HTR-8/SVneo (cell line): ENCODE results near the gene PIK3CD.
"Not testable (repeated sequence)": the region's sequence is repeated elsewhere in the genome, so short reads cannot be mapped to it uniquely, and the experiment has no call there.

Source experiments
- DNase-seq: peaks from one replicate; pipeline ENCODE4 v3.0.0; 2011; ENCODE audit warnings: low spot score, mixed read lengths; ENCODE audit not compliant: insufficient read length
- FAIRE-seq: peaks from 2 replicates; lab custom pipeline; 2011; peaks lifted over from hg19 to GRCh38; lab: Jason Lieb, UNC

Gene PIK3CD

DNA sequence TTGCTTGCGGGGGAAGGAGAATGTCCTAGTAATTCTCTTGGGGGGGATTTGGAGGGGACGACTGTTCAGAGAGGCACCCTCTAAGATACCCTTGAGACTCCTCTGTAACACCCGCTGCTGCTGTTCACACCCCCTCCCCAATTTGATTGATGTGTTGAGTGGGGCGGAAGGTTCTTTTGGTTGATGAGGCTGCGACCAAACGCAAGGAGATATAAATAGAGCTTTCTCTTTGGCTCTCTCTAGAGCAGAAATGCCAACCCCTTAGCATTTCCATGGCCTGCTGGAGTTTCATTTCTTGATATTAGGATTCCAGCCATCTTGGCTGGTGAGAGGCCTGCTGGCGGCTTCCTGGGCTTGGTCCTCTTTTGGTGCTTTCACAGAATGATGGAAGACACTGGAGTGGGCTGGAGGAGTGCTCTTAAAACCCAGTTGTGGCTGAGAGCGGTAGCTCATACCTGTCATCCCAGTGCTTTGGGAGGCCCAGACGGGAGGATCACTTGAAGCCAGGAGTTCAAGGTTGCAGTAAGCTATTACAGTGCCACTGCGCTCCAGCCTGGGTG is 2.0 kb downstream of the PIK3CD start:
- DNase-seq, result no peak
- FAIRE-seq, result no peak

DNA sequence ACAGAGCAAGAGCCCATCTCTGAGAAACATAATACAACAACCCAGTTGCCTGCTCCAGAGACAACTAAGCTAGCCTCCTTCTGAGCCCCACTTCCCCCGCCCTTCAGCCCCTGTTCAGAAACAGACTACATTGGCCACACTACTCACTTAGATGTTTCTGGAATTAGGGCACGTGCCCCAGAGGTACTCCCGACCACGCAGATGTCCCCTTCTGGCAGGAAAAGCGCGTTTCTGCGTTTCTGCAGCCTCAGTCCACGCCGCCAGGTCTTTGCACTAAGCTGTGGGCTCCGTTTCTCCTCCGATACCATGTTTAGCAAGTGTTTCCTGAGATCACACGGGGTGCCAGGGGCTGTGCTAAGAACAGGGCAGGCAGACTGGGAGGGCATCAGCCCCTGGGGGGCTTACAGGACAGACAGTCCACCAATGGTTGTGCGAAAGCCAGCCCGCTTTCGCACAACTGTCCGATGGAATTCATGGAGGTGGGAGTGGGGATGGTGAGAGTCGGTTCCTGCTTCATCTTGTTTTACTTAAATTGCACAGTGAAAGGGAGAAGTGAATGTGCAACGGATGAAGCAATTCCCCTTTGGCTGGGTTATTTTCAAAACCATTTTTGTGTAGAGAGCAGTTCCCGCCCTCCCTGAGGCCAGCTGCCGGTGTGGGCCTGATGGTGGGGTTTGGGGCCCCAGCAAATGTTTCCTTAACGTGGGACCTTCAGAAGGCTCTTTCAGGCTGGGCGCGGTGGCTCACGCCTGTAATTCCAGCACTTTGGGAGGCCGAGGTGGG is 2.7 kb downstream of the PIK3CD start:
- FAIRE-seq (no peak), DNase-seq (no peak)

DNA sequence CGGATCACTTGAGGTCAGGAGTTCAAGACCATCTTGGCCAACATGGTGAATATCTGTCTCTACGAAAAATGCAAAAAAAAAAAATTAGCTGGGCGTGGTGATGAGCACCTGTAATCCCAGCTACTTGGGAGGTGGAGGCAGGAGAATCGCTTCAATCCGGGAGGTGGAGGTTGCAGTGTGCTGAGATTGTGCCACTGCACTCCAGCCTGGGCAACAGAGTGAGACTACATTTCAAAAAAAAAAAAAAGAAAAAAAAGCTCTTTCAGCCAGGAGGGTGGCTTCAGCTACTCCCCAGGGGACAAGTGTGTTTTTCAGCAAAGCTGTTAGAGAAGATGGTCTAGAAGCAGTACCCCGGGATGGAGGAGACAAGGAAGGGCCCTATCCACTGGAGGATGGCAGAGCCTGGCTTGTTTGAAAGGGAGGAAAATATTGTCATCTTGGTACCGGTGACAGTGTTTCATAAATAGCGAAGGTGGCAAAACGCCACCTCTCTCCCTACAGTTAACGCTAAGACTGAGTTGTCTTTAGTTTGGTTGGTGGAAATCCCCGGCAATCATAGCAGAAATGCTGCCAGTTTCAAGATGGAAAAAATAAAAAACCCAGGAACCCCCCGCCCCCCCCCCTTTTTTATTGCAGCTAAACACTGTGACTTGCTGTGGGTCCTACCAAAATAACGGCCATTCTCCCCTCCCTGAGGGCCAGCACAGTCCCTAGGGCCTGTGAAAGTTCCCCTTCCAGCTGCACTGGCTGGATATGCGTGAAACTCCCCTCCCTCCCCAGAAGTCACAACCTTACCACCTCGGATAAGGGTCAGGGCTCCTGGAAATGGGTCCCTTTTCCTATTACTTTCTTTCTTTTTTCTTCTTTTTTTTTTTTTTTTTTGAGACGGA is 3.5 kb downstream of the PIK3CD start:
- no peak for DNase-seq
- no peak for FAIRE-seq

DNA sequence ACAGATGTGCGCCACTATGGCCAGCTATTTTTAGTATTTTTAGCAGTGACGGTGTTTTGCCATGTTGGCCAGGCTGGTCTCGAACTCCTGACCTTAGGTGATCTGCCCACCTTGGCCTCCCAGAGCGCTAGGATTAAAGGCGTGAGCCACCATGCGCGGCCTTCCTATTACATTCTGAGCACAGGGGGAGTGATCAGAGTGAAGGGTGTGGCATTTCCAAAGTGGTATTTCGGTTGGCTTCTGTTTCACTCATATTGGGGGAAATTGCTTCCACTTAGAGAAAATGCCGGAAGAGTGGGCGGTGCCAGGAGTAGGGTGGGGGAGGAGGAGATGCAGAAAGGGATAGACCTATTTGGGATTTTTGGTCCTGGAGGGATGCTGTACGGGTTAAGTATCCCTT is 4.3 kb downstream of the PIK3CD start:
- FAIRE-seq (no peak), DNase-seq (no peak)

DNA sequence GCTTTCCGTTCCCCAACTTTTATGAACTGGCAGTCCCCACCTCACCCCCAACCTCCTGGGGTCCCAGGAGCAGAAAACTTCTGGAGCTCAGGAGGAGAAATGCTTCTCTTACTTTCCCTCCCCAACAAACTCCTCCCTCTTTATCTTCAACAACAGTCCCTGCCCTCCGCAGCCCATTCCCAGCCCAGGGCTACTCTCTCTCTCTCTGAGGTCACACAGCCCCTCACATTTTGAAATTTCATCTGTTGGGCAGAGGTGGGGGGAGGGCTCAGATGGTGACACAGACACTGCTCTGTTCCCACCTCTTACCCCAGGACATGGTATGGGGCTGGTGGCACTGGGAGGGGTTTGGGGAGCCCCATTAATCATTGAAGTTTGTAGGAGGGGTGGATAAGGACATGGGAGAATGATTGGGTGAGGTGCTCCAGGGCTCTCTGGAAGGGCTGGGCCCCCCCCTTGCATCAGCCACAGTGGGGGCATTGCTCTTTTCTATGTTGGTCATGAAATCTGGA is 6.0 kb downstream of the PIK3CD start:
- no peak for FAIRE-seq
- no peak for DNase-seq

DNA sequence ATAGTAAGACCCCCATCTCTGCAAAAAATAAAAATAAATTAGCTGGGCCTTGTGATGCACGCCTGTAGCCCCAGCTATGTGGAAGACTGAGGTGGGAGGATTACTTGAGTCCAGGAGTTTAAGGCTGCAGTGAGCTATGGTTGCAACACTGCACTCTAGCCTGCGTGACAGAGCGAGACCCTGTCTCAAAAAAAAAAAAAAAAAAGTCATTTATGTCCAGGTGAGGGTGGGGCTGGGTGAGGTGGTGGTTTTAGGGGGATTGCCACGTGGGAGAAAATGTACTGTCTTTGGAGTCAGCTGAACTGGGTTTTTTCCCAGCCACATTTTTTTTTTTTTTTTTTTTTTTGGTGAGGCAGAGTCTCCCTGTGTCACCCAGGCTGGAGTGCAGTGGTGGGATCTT is 6.7 kb downstream of the PIK3CD start:
- FAIRE-seq (no peak), DNase-seq (no peak)

DNA sequence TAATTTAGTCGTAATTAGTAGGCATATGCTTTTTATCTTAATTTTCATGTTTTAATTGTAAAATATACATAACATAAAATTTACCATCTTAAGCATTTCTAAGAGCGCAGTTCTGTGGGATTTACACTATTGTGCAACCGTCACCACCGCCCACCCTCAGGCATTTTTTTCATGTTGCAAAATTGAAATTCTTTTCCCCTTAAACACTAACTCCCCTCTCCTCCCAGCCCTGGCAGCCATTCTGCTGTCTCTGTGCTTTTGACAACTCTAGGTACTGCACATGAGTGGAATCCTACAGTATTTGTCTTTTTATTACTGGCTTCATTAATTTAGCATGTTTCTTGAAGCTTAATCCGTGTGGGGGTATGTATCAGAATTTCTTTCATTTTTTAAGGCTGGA is 7.8 kb downstream of the PIK3CD start:
- FAIRE-seq, result no peak

DNA sequence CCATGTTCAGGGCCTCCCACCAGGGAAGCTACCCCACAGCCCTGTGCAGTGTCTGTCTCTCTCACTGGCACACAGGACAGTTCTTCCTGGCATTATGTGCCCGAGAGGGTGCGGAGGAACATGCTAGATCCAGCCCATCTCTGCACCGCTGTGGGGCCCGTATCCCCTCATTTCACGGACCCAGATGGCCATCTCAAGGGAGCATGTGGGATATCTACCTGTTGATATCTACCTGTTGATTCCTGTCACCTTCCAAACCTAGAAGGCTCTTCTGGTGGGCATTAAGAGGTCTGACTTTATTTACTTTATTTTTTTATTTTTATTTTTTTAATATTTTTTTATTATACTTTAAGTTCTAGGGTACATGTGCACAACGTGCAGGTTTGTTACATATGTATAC is 11.7 kb downstream of the PIK3CD start:
- DNase-seq, result no peak
- FAIRE-seq, result no peak

More for the DNA sequence above, 7.8 kb downstream of the PIK3CD start:
- peak; percentile 48 for DNase-seq

DNA sequence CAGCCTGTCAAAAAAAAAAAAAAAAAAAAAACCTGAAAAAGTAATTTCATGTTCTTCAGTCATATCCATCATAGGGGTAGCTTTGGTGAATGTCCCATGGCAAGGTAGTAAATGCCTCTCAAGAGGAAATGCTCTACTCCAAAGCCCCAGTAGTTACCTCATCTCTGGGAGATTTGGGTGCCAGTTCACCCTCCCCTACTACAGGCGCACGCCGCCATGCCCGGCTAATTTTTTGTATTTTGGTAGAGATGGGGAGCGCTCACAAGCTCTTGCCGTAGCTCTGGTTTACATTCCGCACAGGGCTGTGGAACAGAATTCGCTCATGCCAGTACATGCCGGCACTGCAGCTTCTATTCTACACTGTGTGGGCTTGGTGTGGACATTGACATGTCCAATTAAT is 13.7 kb downstream of the PIK3CD start:
- DNase-seq (no peak), FAIRE-seq (no peak)

DNA sequence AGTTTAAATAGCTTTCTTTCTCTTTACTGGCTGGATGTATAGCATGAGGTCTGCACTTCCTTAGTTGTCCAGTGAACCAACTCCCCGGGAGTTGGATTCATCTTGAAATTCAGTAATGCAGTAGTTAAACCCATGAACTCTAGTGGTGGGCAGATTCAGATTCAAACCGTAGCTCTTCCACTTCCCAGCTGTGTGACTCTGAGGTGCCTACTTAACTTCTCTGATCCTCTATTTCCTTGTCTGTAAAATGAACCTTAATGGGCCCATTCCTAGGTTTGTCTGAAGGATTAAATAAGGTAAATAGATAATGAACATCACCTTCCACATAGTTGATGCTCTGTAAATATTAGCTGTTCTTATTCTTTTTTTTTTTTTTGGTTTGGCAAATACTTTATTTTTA is 16.5 kb downstream of the PIK3CD start:
- FAIRE-seq (no peak), DNase-seq (no peak)

DNA sequence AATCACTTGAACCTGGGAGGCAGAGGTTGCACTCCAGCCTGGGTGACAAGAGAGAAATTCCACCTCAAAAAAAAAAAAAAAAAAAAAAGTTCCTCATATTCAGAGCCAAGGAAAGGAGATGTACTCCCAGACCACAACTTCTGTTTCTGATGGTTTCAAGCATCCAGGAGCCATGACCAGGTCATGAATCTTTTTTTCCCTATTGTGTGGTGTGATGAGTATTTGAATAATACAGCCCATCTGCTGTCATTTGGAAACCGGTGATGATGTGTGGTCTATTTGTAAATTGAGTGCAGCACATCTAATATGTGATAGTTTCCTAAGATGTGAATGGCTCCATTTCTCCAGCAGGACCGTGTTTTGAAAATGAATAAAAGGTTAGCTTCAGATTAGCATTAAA is 18.6 kb downstream of the PIK3CD start:
- DNase-seq (no peak), FAIRE-seq (no peak)

DNA sequence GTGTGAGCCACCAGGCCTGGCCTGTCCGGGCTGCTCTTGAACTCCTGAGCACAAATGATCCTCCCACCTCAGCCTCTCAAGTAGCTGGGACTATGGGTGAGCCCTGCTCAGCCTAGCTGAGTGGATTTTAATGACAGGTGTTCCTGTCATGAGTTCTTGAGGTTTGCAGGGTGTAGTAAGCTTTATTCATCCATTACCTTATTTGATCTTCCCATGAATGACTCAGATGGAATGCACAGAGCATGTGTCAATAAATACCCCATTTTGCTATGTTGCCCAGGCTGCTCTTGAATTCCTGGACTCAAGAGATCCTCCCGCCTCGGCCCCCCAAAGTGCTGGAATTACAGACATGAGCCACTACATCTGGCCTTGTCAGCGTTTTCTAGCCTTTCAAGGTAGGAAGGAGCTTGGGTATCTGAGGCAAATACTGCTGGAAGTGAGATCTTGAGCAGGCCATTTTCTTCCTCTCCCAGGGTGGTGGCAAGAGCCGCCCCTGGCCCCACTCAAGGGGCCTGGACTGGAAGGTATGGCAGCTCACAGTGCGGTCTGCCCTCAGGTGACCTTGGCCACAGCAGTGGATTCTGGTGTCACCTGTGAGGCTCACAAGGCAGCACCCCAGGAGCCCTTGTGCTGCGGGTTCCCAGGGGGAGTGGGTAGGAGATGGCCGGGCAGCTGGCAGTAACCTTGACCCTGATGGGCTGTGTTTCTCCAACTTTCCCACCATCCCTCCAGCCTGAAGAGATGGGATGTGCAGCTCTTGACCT is 20.0 kb downstream of the PIK3CD start:
- no peak for FAIRE-seq

DNA sequence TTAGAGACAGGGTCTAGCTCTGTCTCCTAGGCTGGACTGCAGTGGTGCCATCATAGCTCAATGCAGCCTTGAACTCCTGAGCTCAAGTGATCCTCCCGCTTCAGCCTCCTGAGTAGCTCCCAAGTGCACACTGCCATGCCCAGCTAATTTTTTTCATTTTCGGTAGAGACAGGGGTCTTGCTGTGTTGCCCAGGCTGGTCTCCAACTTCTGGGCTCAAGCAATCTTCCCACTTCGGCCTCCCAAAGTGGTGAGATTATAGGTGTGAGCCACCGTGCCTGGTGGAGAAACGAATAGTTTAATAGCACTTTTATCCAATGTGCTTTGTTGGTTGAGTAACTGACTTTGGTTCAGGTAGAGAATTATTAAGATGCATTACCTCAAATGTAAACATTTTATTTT is 20.9 kb downstream of the PIK3CD start:
- DNase-seq (no peak), FAIRE-seq (no peak)

More for the DNA sequence above, 20.0 kb downstream of the PIK3CD start:
- peak; percentile 47 for DNase-seq

DNA sequence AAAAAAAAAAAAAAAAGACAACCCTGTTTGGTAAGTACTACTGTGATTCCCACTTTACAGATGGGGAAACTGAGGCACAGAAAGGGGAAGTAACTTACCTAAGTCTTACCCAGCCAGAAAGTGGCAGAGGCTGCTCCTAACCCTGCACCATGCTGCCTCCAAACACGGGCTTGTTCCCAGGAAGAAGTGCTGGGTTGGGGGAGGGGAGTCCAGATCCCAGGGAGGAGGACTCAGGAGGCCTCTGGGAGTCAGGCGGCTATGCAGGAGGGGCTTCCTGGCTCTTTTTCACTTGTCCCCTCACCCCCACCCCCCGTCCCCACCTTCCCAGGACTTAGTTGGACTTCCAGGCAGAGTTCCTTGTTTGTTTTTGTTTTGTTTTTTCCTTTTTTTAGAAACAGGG is 23.9 kb downstream of the PIK3CD start:
- DNase-seq, result no peak
- no peak for FAIRE-seq

DNA sequence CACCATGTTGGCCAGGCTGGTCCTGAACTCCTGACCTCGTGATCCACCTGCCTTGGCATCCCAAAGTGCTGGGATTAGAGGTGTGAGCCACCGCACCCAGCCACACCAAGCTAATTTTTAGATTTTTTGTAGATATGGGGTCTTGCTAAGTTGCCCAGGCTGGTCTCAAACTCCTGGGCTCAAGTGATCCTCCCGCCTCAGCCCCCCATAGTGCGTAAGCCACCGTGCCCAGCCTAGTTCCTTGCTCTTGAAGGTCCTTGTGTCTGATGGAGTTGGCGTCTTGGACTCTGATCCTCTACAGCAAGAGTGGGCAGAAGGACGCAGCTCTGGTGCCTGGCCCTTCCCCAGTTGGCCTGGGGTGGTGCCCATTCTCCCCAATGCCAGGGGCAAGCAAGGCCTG is 24.6 kb downstream of the PIK3CD start:
- not testable (repeated sequence) for FAIRE-seq, DNase-seq

DNA sequence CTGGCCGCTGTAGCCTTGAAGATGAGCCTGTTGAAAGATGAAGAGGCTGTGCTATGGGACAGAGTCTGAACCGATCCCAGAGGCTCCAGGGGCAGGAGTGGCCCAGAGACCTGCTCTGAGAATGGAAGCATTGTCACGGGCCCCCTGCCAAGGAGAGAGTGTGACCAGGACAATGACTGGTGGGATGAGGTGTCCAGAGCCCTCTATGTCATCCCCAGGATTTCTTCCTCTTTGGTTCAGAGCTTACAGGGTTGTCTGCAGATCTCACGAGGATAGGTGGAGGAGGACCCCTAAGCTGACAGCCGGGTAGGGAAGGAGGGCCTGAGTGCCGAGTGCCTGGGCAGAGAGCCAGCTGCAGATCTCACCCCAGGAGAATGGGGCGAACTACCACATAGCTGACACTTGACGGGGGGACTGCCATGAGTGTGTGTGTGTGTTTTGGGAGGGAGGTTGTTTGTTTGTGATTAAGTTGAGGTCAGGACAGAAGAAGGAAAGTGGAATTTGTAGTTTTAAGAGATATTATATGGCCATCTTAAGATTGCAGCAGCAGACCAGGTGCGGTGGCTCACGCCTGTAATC is 25.4 kb downstream of the PIK3CD start:
- DNase-seq (no peak), FAIRE-seq (no peak)

DNA sequence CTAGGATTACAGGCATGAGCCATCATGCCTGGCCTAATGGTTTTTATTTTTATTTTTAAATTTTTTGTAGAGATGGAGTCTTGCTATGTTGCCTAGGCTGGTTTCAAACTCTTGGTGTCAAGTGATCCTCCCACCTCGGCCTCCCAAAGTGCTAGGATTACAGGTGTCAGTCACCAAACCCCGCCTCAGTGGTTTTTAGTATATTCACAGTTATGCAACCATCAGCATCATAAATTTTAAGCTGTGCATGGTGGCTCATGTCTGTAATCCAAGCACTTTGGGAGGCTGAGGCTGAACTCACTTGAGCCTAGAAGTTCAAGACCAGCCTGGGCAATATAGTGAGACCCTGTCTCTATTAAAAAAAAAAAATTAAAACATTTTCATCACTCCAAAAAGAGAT is 28.6 kb downstream of the PIK3CD start:
- FAIRE-seq (no peak), DNase-seq (no peak)

DNA sequence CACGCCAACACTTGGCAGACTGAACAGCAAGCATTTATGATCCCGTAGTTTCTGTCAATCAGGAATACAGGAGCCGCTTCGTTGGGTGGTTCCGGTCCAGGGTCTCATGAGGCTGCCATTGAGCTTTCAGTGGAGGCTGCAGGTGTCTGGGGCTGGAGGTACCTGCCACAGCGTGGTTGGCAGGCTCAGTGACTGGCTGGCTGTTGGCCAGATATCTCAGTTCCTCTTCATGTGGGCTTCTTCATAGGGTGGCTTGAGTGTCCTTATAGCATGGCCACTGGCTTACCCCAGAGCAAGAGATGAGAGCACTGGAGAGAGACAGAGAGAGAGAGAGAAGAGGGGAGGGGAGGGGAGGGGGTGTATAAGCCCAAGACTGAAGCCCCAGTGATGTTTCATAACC is 29.3 kb downstream of the PIK3CD start:
- DNase-seq (no peak), FAIRE-seq (no peak)

DNA sequence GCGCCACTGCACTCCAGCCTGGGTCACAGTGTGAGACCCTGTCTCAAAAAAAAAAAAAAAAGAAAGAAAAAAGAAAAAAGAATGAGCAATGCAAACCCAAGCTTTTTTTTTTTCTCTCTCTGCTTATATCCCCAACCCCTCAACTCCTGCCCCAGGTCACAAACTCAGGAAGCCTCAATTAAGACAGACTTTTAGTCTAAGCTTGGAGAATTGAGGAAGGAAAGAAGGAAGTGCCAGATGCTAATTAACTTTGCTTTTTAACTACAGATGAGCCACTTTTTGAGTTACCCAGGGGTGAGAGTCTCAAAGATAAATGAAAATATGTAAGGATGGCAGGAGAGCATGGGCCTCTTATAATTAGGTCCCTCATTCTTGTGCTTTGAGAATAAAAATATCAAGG is 33.3 kb downstream of the PIK3CD start:
- DNase-seq (no peak), FAIRE-seq (no peak)
